HL-60 (cell line): ENCODE data around the gene CACNG3.

ENCODE experiments used
- DNase-seq, 2 experiments: peaks; one replicate each; pipeline ENCODE4 v3.0.0-alpha.2; 2010 to 2020; ENCODE audit warnings: low read depth in 1 of 2, low spot score in 1 of 2
- H3K27ac ChIP-seq: fragments of 250-450 bp; sonication (Bioruptor Pico); replicated peaks from 2 replicates; pipeline ENCODE4 v1.5.1; 2020; ENCODE audit warnings: mild to moderate bottlenecking, moderate library complexity
- H3K27me3 ChIP-seq: fragments of 250-450 bp; sonication (Bioruptor Pico); 2 replicates; pipeline ENCODE4 v1.5.1; 2021; ENCODE audit warnings: mild to moderate bottlenecking, moderate library complexity; ENCODE audit not compliant: insufficient read depth, poor library complexity, severe bottlenecking
- H3K4me3 ChIP-seq: replicated peaks from 2 replicates; pipeline ENCODE4 v1.5.1; 2011; ENCODE audit warnings: mild to moderate bottlenecking, control low read depth, low read length; ENCODE audit not compliant: insufficient read depth
- GABPA ChIP-seq: IDR thresholded peaks from 2 replicates; pipeline ENCODE4 v1.6.1; 2012; ENCODE audit warnings: low read depth
- POLR2AphosphoS5 ChIP-seq: IDR thresholded peaks from 2 replicates; pipeline ENCODE4 v1.6.1; 2012; ENCODE audit warnings: low read depth
- SPI1 ChIP-seq: IDR thresholded peaks from 2 replicates; pipeline ENCODE4 v1.6.1; 2012; ENCODE audit warnings: low read depth, mild to moderate bottlenecking, borderline replicate concordance
- TF ChIP-seq, protein P1 (sequence below): IDR thresholded peaks from one replicate; pipeline ENCODE4 v1.5.1; 2011; ENCODE audit warnings: low read length, control low read depth, inconsistent platforms; ENCODE audit not compliant: insufficient read depth
- TF ChIP-seq, protein P2 (sequence below): IDR thresholded peaks from 2 replicates; pipeline ENCODE4 v1.6.1; 2012; ENCODE audit warnings: low read depth; ENCODE audit not compliant: insufficient replicate concordance

Gene CACNG3

DNA sequence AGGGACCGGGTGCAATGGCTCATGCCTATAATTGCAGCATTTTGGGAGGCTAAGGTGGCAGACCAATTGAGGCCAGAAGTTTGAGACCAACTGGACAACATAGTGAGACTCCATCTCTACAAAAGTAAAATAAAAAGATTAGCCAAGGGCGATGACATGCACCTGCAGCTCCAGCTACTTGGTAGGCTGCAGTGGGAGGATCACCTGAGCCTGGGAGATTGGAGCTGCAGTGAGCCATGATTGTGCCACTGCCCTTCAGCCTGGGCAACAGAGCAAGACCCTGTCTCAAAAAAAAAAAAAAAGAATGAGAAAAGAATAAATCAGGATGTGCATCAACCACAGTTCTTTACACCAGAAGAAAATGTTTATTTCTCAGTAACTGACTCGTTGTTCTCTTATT is 76.0 kb downstream of the CACNG3 start:
- H3K4me3 ChIP-seq = no peak overlapping the region
- no peaks in the 10 kb centered on the region for H3K27me3 ChIP-seq
- TF ChIP-seq POLR2AphosphoS5 (no peak), SPI1 (no peak), GABPA (no peak)
- TF ChIP-seq, protein P1, sequence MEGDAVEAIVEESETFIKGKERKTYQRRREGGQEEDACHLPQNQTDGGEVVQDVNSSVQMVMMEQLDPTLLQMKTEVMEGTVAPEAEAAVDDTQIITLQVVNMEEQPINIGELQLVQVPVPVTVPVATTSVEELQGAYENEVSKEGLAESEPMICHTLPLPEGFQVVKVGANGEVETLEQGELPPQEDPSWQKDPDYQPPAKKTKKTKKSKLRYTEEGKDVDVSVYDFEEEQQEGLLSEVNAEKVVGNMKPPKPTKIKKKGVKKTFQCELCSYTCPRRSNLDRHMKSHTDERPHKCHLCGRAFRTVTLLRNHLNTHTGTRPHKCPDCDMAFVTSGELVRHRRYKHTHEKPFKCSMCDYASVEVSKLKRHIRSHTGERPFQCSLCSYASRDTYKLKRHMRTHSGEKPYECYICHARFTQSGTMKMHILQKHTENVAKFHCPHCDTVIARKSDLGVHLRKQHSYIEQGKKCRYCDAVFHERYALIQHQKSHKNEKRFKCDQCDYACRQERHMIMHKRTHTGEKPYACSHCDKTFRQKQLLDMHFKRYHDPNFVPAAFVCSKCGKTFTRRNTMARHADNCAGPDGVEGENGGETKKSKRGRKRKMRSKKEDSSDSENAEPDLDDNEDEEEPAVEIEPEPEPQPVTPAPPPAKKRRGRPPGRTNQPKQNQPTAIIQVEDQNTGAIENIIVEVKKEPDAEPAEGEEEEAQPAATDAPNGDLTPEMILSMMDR = no peak
- TF ChIP-seq, protein P2, sequence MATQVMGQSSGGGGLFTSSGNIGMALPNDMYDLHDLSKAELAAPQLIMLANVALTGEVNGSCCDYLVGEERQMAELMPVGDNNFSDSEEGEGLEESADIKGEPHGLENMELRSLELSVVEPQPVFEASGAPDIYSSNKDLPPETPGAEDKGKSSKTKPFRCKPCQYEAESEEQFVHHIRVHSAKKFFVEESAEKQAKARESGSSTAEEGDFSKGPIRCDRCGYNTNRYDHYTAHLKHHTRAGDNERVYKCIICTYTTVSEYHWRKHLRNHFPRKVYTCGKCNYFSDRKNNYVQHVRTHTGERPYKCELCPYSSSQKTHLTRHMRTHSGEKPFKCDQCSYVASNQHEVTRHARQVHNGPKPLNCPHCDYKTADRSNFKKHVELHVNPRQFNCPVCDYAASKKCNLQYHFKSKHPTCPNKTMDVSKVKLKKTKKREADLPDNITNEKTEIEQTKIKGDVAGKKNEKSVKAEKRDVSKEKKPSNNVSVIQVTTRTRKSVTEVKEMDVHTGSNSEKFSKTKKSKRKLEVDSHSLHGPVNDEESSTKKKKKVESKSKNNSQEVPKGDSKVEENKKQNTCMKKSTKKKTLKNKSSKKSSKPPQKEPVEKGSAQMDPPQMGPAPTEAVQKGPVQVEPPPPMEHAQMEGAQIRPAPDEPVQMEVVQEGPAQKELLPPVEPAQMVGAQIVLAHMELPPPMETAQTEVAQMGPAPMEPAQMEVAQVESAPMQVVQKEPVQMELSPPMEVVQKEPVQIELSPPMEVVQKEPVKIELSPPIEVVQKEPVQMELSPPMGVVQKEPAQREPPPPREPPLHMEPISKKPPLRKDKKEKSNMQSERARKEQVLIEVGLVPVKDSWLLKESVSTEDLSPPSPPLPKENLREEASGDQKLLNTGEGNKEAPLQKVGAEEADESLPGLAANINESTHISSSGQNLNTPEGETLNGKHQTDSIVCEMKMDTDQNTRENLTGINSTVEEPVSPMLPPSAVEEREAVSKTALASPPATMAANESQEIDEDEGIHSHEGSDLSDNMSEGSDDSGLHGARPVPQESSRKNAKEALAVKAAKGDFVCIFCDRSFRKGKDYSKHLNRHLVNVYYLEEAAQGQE = no peak
- H3K27ac ChIP-seq = no peak overlapping the region
- no peak for DNase-seq

DNA sequence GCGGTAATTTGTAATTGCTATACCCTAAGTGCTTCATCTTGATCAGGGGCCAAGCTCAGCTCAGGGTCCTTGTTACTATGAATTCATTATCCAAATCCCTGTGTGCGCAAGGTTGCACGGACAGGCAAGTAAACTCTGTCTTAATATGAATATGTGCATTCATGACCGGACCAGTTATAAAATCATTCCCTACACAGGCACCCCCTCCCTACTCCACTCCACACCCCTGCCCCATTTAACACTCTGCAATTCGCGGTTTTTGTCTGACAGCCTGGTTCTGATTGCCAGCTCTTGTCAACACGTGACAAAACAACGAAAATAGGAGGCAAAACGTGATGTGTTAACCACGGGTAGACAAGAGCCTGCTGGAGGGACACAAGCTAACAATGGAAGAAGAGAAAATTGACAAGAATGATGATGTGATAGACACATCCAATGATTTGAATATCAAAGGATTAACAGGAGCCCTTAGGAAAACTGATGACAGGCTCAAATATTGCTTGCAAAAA is 76.5 kb downstream of the CACNG3 start:
- no peak overlapping the region for H3K4me3 ChIP-seq
- TF ChIP-seq SPI1 = no peak
- TF ChIP-seq POLR2AphosphoS5 = no peak
- TF ChIP-seq, protein P2 = no peak
- TF ChIP-seq, protein P1 = no peak
- no peak for TF ChIP-seq GABPA

DNA sequence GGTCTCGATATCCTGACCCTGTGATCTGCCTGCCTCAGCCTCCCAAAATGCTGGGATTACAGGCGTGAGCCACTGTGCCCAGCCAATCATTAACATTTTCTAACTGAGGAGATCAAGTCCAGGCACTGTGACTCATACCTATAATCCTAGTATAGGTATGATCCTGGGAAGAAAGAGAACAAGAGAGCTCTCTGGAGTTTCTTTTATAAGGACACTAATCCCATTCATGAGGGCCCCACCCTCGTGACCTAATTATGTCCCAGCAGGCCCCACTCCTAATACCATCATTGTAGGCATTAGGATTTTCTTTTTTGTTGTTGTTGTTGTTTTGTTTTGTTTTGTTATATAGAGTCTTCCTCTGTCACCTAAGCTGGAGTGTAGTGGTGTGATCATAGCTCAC is 80.4 kb downstream of the CACNG3 start:
- no peak for DNase-seq
- Histone ChIP-seq H3K4me3 (no peak overlapping the region), H3K27ac (no peak overlapping the region), H3K27me3 (no peaks in the 10 kb centered on the region)
- no peak for TF ChIP-seq SPI1
- no peak for TF ChIP-seq POLR2AphosphoS5
- TF ChIP-seq, protein P2 = no peak
- TF ChIP-seq, protein P1 = no peak
- TF ChIP-seq GABPA = no peak

More for the DNA sequence above, 76.5 kb downstream of the CACNG3 start:
- Histone ChIP-seq H3K27me3 (no peaks in the 10 kb centered on the region), H3K27ac (no peak overlapping the region)
- DNase-seq = no peak
